8988T (cell line): Measurements from ENCODE around the gene ANKRD2.
"Not testable (repeated sequence)": the region's sequence is repeated elsewhere in the genome, so short reads cannot be mapped to it uniquely, and the experiment has no call there.

Experiments
- DNase-seq: peaks from one replicate; pipeline ENCODE4 v3.0.0; 2011

The ANKRD2 gene

GRCh38 chr10:97547271-97547600 is 25.3 kb upstream of the ANKRD2 start:
- no peak for DNase-seq

GRCh38 chr10:97547962-97548361 is 24.6 kb upstream of the ANKRD2 start:
- DNase-seq, result no peak

- no peak for DNase-seq
Measured at GRCh38 chr10:97548828-97549455, 23.6 kb upstream of the ANKRD2 start.

- DNase-seq, result no peak
Measured at GRCh38 chr10:97549587-97550322, 22.8 kb upstream of the ANKRD2 start.

GRCh38 chr10:97550336-97551149 is 22.0 kb upstream of the ANKRD2 start:
- no peak for DNase-seq

- no peak for DNase-seq
Measured at GRCh38 chr10:97551271-97551670, 21.3 kb upstream of the ANKRD2 start.

GRCh38 chr10:97553575-97554031 is 19.0 kb upstream of the ANKRD2 start:
- no peak for DNase-seq

GRCh38 chr10:97554336-97554735 is 18.2 kb upstream of the ANKRD2 start:
- not testable (repeated sequence) for DNase-seq

- DNase-seq, result not testable (repeated sequence)
Measured at GRCh38 chr10:97555541-97555940, 17.0 kb upstream of the ANKRD2 start.

GRCh38 chr10:97560731-97561381 is 11.7 kb upstream of the ANKRD2 start:
- DNase-seq, result not testable (repeated sequence)

- DNase-seq, result not testable (repeated sequence)
Measured at GRCh38 chr10:97561386-97562077, 11.0 kb upstream of the ANKRD2 start.

- not testable (repeated sequence) for DNase-seq
Measured at GRCh38 chr10:97562329-97562728, 10.2 kb upstream of the ANKRD2 start.

- no peak for DNase-seq
Measured at GRCh38 chr10:97563337-97563736, 9.2 kb upstream of the ANKRD2 start.

- no peak for DNase-seq
Measured at GRCh38 chr10:97564776-97565175, 7.8 kb upstream of the ANKRD2 start.

GRCh38 chr10:97566336-97566996 is 6.1 kb upstream of the ANKRD2 start:
- no peak for DNase-seq

- DNase-seq, result no peak
Measured at GRCh38 chr10:97567891-97568290, 4.7 kb upstream of the ANKRD2 start.

GRCh38 chr10:97570146-97570788 is 2.3 kb upstream of the ANKRD2 start:
- no peak for DNase-seq

GRCh38 chr10:97570789-97571471 is 1.6 kb upstream of the ANKRD2 start:
- no peak for DNase-seq

- no peak for DNase-seq
Measured at GRCh38 chr10:97571622-97572021, 957 bp upstream of the ANKRD2 start.

- no peak for DNase-seq
Measured at GRCh38 chr10:97573021-97573420, 442 bp downstream of the ANKRD2 start.

- DNase-seq, result no peak
Measured at GRCh38 chr10:97573672-97574071, 1.1 kb downstream of the ANKRD2 start.
